Memory B cell (primary cell): ENCODE measurements around the gene GTPBP4.
"Not testable (repeated sequence)": the region's sequence is repeated elsewhere in the genome, so short reads cannot be mapped to it uniquely, and the experiment has no call there.

ENCODE experiments used
- ATAC-seq: fragments of 150-1000 bp; cut with Tn5 transposase; 2 replicates; pipeline ENCODE4 v1.10.0; 2021; ENCODE audit warnings: low read depth, mild to moderate bottlenecking, moderate library complexity
- DNase-seq, 2 donors: peaks; one replicate each; pipeline ENCODE4 v3.0.0; 2022; ENCODE audit warnings: low spot score in 2 of 2
- H3K27ac Mint-ChIP-seq: one replicate; pipeline ENCODE4 v1.8.0; 2022; ENCODE audit warnings: mild to moderate bottlenecking, moderate library complexity, mixed read lengths
- H3K27me3 Mint-ChIP-seq: one replicate; pipeline ENCODE4 v1.8.0; 2022; ENCODE audit warnings: mixed read lengths
- H3K36me3 Mint-ChIP-seq: one replicate; pipeline ENCODE4 v1.8.0; 2022; ENCODE audit warnings: mild to moderate bottlenecking, mixed read lengths
- H3K4me1 Mint-ChIP-seq: one replicate; pipeline ENCODE4 v1.8.0; 2022; ENCODE audit warnings: mixed read lengths
- H3K4me3 Mint-ChIP-seq: one replicate; pipeline ENCODE4 v1.8.0; 2022; ENCODE audit warnings: mild to moderate bottlenecking, moderate library complexity, mixed read lengths
- H3K9me3 Mint-ChIP-seq: one replicate; pipeline ENCODE4 v1.8.0; 2022; ENCODE audit warnings: mixed read lengths

Gene GTPBP4

GRCh38 chr10:1038769-1039168 is 50.5 kb downstream of the GTPBP4 start:
- H3K4me3 Mint-ChIP-seq, H3K27me3 Mint-ChIP-seq, H3K36me3 Mint-ChIP-seq, H3K27ac Mint-ChIP-seq, H3K9me3 Mint-ChIP-seq, DNase-seq, ATAC-seq: not testable (repeated sequence)
- peaks cover 14% of the 10 kb centered on the region for H3K4me1 Mint-ChIP-seq

- no peak for ATAC-seq
- DNase-seq = no peak
- Mint-ChIP-seq H3K36me3 (peaks cover 8% of the 10 kb centered on the region), H3K27ac (no peak overlapping the region), H3K9me3 (no peaks in the 10 kb centered on the region), H3K27me3 (no peaks in the 10 kb centered on the region), H3K4me1 (peaks cover 24% of the 10 kb centered on the region), H3K4me3 (no peak overlapping the region)
Measured at GRCh38 chr10:1040133-1040532, 51.9 kb downstream of the GTPBP4 start.

GRCh38 chr10:1041514-1041913 is 53.3 kb downstream of the GTPBP4 start:
- no peak for DNase-seq
- ATAC-seq = no peak
- Mint-ChIP-seq H3K4me1 (peaks cover 27% of the 10 kb centered on the region), H3K9me3 (no peaks in the 10 kb centered on the region), H3K27me3 (no peaks in the 10 kb centered on the region), H3K27ac (no peak overlapping the region), H3K4me3 (no peak overlapping the region), H3K36me3 (peaks cover 8% of the 10 kb centered on the region)

- peak; percentile 66 for ATAC-seq
- H3K27me3 Mint-ChIP-seq = no peaks in the 10 kb centered on the region
- peaks cover 6% of the 10 kb centered on the region for H3K36me3 Mint-ChIP-seq
- H3K9me3 Mint-ChIP-seq = peaks cover 1% of the 10 kb centered on the region
- peak overlapping the region; percentile 90 for H3K4me3 Mint-ChIP-seq
- peak overlapping the region; percentile 97 for H3K27ac Mint-ChIP-seq
- H3K4me1 Mint-ChIP-seq = peaks cover 31% of the 10 kb centered on the region
- DNase-seq = peak; percentile 22 to 49
Measured at GRCh38 chr10:1043532-1043995, 55.3 kb downstream of the GTPBP4 start.

GRCh38 chr10:1044146-1044545 is 55.9 kb downstream of the GTPBP4 start:
- Mint-ChIP-seq H3K4me3 (peak overlapping the region; percentile 90), H3K4me1 (peaks cover 31% of the 10 kb centered on the region), H3K27ac (peak overlapping the region; percentile 97), H3K27me3 (no peaks in the 10 kb centered on the region), H3K9me3 (peaks cover 1% of the 10 kb centered on the region), H3K36me3 (peaks cover 6% of the 10 kb centered on the region)
- no peak for DNase-seq
- no peak for ATAC-seq

GRCh38 chr10:1044964-1045363 is 56.7 kb downstream of the GTPBP4 start:
- H3K4me1 Mint-ChIP-seq = peaks cover 31% of the 10 kb centered on the region
- H3K36me3 Mint-ChIP-seq = peaks cover 6% of the 10 kb centered on the region
- H3K4me3 Mint-ChIP-seq = peak overlapping the region; percentile 18
- no peak for ATAC-seq
- peaks cover 1% of the 10 kb centered on the region for H3K9me3 Mint-ChIP-seq
- no peak for DNase-seq
- H3K27me3 Mint-ChIP-seq = no peaks in the 10 kb centered on the region
- H3K27ac Mint-ChIP-seq = peak overlapping the region; percentile 97

- ATAC-seq = no peak
- Mint-ChIP-seq H3K4me1 (peaks cover 31% of the 10 kb centered on the region), H3K36me3 (peaks cover 6% of the 10 kb centered on the region), H3K27ac (peak overlapping the region; percentile 97), H3K4me3 (peak overlapping the region; percentile 41), H3K9me3 (peaks cover 1% of the 10 kb centered on the region), H3K27me3 (no peaks in the 10 kb centered on the region)
- no peak for DNase-seq
Measured at GRCh38 chr10:1045415-1045814, 57.2 kb downstream of the GTPBP4 start.

GRCh38 chr10:1047937-1048336 is 59.7 kb downstream of the GTPBP4 start:
- DNase-seq = no peak
- Mint-ChIP-seq H3K36me3 (peaks cover 7% of the 10 kb centered on the region), H3K4me3 (peak overlapping the region; percentile 95), H3K27me3 (no peaks in the 10 kb centered on the region), H3K27ac (peak overlapping the region; percentile 98), H3K9me3 (peaks cover 1% of the 10 kb centered on the region), H3K4me1 (peaks cover 38% of the 10 kb centered on the region)
- ATAC-seq = no peak

- Mint-ChIP-seq H3K4me1 (peaks cover 39% of the 10 kb centered on the region), H3K9me3 (peaks cover 1% of the 10 kb centered on the region), H3K36me3 (peaks cover 10% of the 10 kb centered on the region), H3K4me3 (peak overlapping the region; percentile 95), H3K27me3 (no peaks in the 10 kb centered on the region), H3K27ac (peak overlapping the region; percentile 98)
- ATAC-seq (peak; percentile 34), DNase-seq (peak in 1 of 2 donors; percentile 70)
Measured at GRCh38 chr10:1048349-1048731, 60.1 kb downstream of the GTPBP4 start.

GRCh38 chr10:1048732-1049424 is 60.6 kb downstream of the GTPBP4 start, which contains the start of gene IDI1:
Gene IDI1, minus strand, starts transcription at chr10:1049119. Its CDS starts 116 bp downstream, at chr10:1049003.
- Mint-ChIP-seq H3K4me1 (peaks cover 37% of the 10 kb centered on the region), H3K36me3 (peaks cover 10% of the 10 kb centered on the region), H3K9me3 (peaks cover 1% of the 10 kb centered on the region), H3K27me3 (no peaks in the 10 kb centered on the region), H3K27ac (peak within 1 kb of the TSS; percentile 98), H3K4me3 (peak within 1 kb of the TSS; percentile 95)
- ATAC-seq (peak; percentile 74), DNase-seq (peak; percentile 97)

- H3K27ac Mint-ChIP-seq = peak overlapping the region; percentile 98
Measured at GRCh38 chr10:1049425-1049958, 61.3 kb downstream of the GTPBP4 start.

GRCh38 chr10:1050145-1050544 is 61.9 kb downstream of the GTPBP4 start:
- peaks cover 36% of the 10 kb centered on the region for H3K4me1 Mint-ChIP-seq
- no peak for ATAC-seq

More at GRCh38 chr10:1049425-1049958, 61.3 kb downstream of the GTPBP4 start:
- peaks cover 38% of the 10 kb centered on the region for H3K4me1 Mint-ChIP-seq
- DNase-seq (no peak), ATAC-seq (no peak)
- peaks cover 10% of the 10 kb centered on the region for H3K36me3 Mint-ChIP-seq
- no peaks in the 10 kb centered on the region for H3K27me3 Mint-ChIP-seq
- peak overlapping the region; percentile 95 for H3K4me3 Mint-ChIP-seq
- H3K9me3 Mint-ChIP-seq = peaks cover 1% of the 10 kb centered on the region

GRCh38 chr10:1050554-1050953 is 62.3 kb downstream of the GTPBP4 start:
- H3K4me3 Mint-ChIP-seq = peak overlapping the region; percentile 43
- no peaks in the 10 kb centered on the region for H3K27me3 Mint-ChIP-seq
- H3K36me3 Mint-ChIP-seq = peaks cover 10% of the 10 kb centered on the region
- peak overlapping the region; percentile 98 for H3K27ac Mint-ChIP-seq
- ATAC-seq (no peak), DNase-seq (peak in 1 of 2 donors; percentile 37)
- peaks cover 32% of the 10 kb centered on the region for H3K4me1 Mint-ChIP-seq
- peaks cover 1% of the 10 kb centered on the region for H3K9me3 Mint-ChIP-seq

More at GRCh38 chr10:1050145-1050544, 61.9 kb downstream of the GTPBP4 start:
- no peaks in the 10 kb centered on the region for H3K27me3 Mint-ChIP-seq
- H3K4me3 Mint-ChIP-seq = peak overlapping the region; percentile 95
- peaks cover 1% of the 10 kb centered on the region for H3K9me3 Mint-ChIP-seq
- peak overlapping the region; percentile 98 for H3K27ac Mint-ChIP-seq
- peaks cover 10% of the 10 kb centered on the region for H3K36me3 Mint-ChIP-seq
- no peak for DNase-seq

- Mint-ChIP-seq H3K27ac (no peak overlapping the region), H3K4me1 (peaks cover 38% of the 10 kb centered on the region), H3K36me3 (peaks cover 10% of the 10 kb centered on the region), H3K4me3 (peak overlapping the region; percentile 50), H3K9me3 (no peaks in the 10 kb centered on the region), H3K27me3 (no peaks in the 10 kb centered on the region)
- ATAC-seq (no peak), DNase-seq (no peak)
Measured at GRCh38 chr10:1054684-1055083, 66.5 kb downstream of the GTPBP4 start.
